ENCODE results near the gene LATS2.
"Not testable (repeated sequence)": the region's sequence is repeated elsewhere in the genome, so short reads cannot be mapped to it uniquely, and the experiment has no call there.

Gene LATS2

DNA sequence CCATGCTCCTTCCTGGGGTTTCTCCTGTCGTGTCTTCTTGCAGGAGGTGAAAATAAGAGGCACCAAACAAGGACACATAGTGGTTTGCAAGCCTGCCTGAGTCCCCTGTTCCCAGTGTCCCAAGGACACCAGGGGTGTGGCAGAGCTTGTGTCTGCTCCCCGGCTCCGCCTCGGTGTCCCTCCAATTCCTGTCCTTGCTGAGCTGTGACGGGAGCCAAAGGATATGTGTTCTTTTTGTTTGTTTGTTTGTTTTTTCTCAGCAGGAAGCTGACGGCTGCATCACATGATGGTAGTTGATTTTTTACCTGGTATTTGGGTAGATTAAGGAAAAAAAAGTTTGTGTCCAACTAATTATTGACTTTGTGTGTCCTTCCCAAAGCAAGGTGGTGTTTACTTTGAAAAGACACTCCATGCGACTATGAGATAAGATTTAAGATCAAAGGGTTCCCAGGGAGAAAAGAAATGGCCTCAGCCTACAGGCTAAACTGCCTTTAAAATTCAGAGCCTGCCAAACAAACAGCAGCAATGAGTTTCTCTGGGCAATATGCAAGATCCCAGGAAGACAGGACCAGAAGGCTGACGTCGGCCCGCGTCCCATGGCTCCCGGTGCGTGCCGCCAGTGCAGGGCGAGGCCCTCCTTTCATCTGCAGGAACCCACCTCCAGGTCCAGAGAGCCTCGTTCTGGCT is 108.0 kb downstream of the LATS2 start:
- DNase-seq = no peak

DNA sequence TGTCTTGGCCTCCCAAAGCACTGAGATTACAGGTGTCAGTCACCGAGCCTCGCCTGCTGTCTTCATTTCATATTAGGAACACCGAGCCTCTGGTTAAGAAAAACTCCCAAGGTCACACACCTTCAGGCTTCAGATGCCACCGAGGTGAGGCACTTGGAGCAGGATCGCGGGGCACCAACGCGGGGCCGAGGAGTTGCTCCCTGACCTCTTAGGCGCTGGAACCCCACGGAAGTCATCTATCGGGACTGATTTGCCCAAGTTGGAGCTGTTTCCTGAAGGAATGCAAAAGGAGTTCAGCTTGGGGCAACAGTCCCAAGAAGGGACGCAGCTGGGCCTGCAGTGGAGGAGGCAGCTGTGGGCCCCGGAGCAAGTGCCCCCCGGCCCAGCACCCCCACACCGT is 108.5 kb downstream of the LATS2 start:
- no peak for DNase-seq

GRCh38 chr13:20948001-20948400 is 113.4 kb downstream of the LATS2 start:
- not testable (repeated sequence) for DNase-seq

GRCh38 chr13:20945952-20946383 is 115.4 kb downstream of the LATS2 start:
- DNase-seq = no peak

GRCh38 chr13:20942938-20943559 is 118.3 kb downstream of the LATS2 start:
- no peak for DNase-seq

- DNase-seq = not testable (repeated sequence)
Measured at GRCh38 chr13:20940511-20940910, 120.9 kb downstream of the LATS2 start.

DNA sequence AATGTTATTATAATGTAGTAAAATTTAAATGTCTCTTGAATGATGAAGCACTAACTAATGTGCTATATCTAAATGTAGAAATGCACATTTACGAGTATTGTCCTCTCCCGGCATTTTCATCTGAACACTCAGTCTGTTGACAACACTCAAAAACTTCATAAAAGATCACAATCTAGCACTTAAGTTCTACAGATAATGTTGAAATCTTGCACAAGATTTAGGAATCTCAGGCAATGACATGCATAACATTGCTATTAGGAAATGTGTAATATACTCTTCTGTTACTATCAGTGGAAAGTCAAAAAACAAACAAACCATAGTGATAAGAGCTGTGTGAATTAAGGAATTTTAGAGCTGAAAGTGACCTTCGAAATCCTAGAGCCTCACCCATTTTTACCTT is 121.3 kb downstream of the LATS2 start:
- DNase-seq = peak; percentile 44

- DNase-seq = no peak
Measured at GRCh38 chr13:20939662-20940061, 121.7 kb downstream of the LATS2 start.

GRCh38 chr13:20938302-20938701 is 123.1 kb downstream of the LATS2 start:
- DNase-seq = no peak

- no peak for DNase-seq
Measured at GRCh38 chr13:20927596-20928257, 133.7 kb downstream of the LATS2 start.

DNA sequence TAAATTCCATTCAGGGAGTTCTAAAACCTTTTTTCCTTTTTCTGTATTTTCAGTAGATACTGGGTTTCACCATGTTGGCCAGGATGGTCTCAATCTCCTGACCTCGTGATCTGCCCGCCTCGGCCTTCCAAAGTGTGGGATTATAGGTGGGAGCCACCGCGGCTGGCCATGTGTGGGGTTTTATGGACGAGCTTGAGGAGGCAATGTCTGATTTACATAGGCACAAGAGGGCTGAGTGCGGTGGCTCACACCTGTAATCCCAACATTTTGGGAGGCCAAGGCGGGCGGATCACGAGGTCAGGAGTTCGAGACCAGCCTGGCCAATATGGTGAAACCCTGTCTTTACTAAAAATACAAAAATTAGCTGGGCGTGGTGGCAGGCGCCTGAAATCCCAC is 136.0 kb downstream of the LATS2 start:
- DNase-seq = not testable (repeated sequence)

DNA sequence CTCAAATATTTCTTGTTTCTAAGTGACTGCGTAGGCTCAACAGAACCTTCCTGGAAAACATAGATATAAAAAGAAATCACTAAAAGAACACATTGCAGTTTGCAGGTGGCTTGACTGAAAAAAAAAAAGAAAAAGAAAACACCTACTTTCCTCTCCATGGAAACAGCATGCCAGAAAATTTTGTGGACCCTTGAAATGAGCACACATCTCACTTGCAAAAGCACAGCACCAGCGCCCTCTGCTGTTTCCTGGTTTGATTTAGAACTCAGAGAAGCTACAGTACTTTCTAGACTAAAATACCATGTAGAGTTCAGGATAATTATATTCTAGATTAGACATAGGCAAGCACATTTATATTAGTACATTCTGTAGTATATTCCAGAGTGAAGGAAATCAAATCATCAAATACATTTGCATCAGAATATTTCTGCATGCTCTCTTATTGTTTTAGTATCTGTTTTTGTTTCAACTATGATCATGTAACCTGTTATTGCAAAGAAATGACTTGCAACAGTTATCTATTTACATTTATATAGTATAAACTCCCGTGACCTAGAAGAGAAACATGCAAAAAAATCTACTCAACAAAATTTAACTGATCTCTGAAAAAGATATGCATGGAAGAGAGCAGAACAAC is 136.5 kb downstream of the LATS2 start:
- peak; percentile 74 for DNase-seq

GRCh38 chr13:20923272-20923671 is 138.1 kb downstream of the LATS2 start:
- no peak for DNase-seq

Data from EL (cell line).